ENCODE results near the gene C3orf62. TPM values are rescaled to one million over a fixed set of nuclear protein-coding genes. Genes with fewer than 3 reads are reported as not detected.

Gene C3orf62
- total RNA-seq, 2 donors from 2014 or later, result 5.4 to 15.0 TPM

- H3K27me3 ChIP-seq (replicated peaks; ENCODE audit: insufficient read depth), result no peaks in the 10 kb centered on the region
- TF ChIP-seq, protein P1, sequence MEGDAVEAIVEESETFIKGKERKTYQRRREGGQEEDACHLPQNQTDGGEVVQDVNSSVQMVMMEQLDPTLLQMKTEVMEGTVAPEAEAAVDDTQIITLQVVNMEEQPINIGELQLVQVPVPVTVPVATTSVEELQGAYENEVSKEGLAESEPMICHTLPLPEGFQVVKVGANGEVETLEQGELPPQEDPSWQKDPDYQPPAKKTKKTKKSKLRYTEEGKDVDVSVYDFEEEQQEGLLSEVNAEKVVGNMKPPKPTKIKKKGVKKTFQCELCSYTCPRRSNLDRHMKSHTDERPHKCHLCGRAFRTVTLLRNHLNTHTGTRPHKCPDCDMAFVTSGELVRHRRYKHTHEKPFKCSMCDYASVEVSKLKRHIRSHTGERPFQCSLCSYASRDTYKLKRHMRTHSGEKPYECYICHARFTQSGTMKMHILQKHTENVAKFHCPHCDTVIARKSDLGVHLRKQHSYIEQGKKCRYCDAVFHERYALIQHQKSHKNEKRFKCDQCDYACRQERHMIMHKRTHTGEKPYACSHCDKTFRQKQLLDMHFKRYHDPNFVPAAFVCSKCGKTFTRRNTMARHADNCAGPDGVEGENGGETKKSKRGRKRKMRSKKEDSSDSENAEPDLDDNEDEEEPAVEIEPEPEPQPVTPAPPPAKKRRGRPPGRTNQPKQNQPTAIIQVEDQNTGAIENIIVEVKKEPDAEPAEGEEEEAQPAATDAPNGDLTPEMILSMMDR (IDR thresholded peaks at IDR 0.05), result no peak
- H3K4me3 ChIP-seq, result no peak overlapping the region
- no peak for ATAC-seq (ENCODE audit: insufficient number of reproducible peaks, low FRiP score, low read depth)
- H3K9me3 ChIP-seq, result no peaks in the 10 kb centered on the region
- H3K36me3 ChIP-seq, result peaks cover 19% of the 10 kb centered on the region
- H3K27ac ChIP-seq, result peak overlapping the region; percentile 25 to 96
- H3K4me1 ChIP-seq (ENCODE audit: control insufficient read depth in 1 of 2, low read depth in 2 of 2), result peaks cover 9 to 33% of the 10 kb centered on the region in 2 donors
- DNase-seq (ENCODE audit: low spot score), result no peak
Observed at GRCh38 chr3:49279376-49279775, 2.3 kb upstream of the C3orf62 start.

DNA sequence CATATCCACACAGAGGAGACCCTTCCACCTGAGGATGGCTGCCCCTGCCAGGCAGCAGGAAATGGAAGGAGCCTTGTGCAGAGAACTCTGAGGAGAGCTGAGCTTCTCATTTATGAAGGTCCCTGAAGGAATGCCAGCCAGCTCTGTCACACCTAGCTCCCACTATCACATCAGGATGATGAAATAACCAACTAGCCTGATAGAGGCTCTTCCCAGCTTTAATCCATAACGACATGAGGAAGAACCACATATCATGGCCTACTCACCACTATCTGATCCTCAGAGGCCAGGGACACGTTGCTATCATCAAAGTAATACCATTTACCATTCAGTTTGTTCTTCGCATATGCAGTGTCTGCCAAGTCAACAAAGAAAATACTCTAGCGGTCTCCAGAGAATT is 1.5 kb upstream of the C3orf62 start:
- Histone ChIP-seq H3K36me3 (peaks cover 12% of the 10 kb centered on the region), H3K4me3 (no peak overlapping the region), H3K4me1 (ENCODE audit: control insufficient read depth in 1 of 2, low read depth in 2 of 2) (peaks cover 9 to 33% of the 10 kb centered on the region in 2 donors)

GRCh38 chr3:49277383-49277775 is 347 bp upstream of the C3orf62 start:
- Histone ChIP-seq H3K9me3 (no peaks in the 10 kb centered on the region), H3K36me3 (peaks cover 8% of the 10 kb centered on the region), H3K4me3 (peak overlapping the region; percentile 77), H3K4me1 (ENCODE audit: control insufficient read depth in 1 of 2, low read depth in 2 of 2) (peaks cover 9 to 33% of the 10 kb centered on the region in 2 donors), H3K27ac (peak overlapping the region; percentile 87 to 96), H3K27me3 (replicated peaks; ENCODE audit: insufficient read depth) (no peaks in the 10 kb centered on the region)
- DNase-seq (ENCODE audit: low spot score), result no peak
- TF ChIP-seq, protein P1 (IDR thresholded peaks at IDR 0.05), result no peak
- no peak for ATAC-seq (ENCODE audit: insufficient number of reproducible peaks, low FRiP score, low read depth)

More for the DNA sequence above, 1.5 kb upstream of the C3orf62 start:
- Histone ChIP-seq H3K27me3 (replicated peaks; ENCODE audit: insufficient read depth) (no peaks in the 10 kb centered on the region), H3K27ac (peak overlapping the region; percentile 87 to 96), H3K9me3 (no peaks in the 10 kb centered on the region)
- DNase-seq (ENCODE audit: low spot score) (no peak), ATAC-seq (ENCODE audit: insufficient number of reproducible peaks, low FRiP score, low read depth) (no peak)
- TF ChIP-seq, protein P1 (IDR thresholded peaks at IDR 0.05), result no peak

DNA sequence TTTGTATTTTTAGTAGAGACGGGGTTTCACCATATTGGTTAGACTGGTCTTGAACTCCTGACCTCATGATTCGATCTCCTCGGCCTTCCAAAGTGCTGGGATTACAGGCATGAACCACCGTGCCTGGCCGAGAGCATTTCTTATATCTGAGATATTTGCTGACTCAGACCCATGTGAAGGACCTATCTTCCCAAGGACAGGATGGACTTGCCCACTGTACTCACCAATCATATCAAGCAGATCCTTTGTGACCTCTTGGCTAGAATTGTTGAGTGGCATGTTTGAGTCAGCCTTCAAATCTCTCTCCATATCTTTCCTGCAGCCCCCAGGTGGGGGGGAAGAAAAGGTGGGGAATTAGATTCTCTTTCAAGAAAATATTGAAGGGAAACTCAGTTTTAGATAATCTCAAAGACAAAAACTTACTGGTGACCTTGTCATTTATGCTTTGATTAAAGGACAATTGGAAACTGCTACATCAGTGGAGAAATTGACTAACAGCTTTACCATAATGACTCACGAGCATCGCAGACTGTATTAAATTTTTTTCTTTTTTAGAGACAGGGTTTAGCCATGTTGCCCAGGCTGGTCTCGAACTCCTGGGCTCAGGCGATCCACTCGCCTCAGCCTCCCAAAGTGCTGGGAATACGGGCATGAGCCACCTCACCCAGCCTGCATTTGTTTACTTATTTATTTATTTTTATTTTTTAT is 3.1 kb downstream of the C3orf62 start:
- H3K36me3 ChIP-seq, result no peaks in the 10 kb centered on the region
- no peak overlapping the region for H3K27ac ChIP-seq
- H3K4me1 ChIP-seq (ENCODE audit: control insufficient read depth in 1 of 2, low read depth in 2 of 2), result peaks cover 9 to 31% of the 10 kb centered on the region in 2 donors

GRCh38 chr3:49271047-49271446 is 6.0 kb downstream of the C3orf62 start:
- Histone ChIP-seq H3K4me3 (no peak overlapping the region), H3K36me3 (no peaks in the 10 kb centered on the region), H3K27ac (no peak overlapping the region), H3K4me1 (ENCODE audit: control insufficient read depth in 1 of 2, low read depth in 2 of 2) (peaks cover under 1 to 18% of the 10 kb centered on the region in 2 donors), H3K27me3 (replicated peaks; ENCODE audit: insufficient read depth) (no peaks in the 10 kb centered on the region), H3K9me3 (no peaks in the 10 kb centered on the region)
- no peak for ATAC-seq (ENCODE audit: insufficient number of reproducible peaks, low FRiP score, low read depth)
- TF ChIP-seq, protein P1 (IDR thresholded peaks at IDR 0.05), result no peak
- DNase-seq (ENCODE audit: low spot score), result no peak

More for the DNA sequence above, 3.1 kb downstream of the C3orf62 start:
- TF ChIP-seq, protein P1 (IDR thresholded peaks at IDR 0.05), result no peak
- Histone ChIP-seq H3K4me3 (no peak overlapping the region), H3K9me3 (no peaks in the 10 kb centered on the region), H3K27me3 (replicated peaks; ENCODE audit: insufficient read depth) (no peaks in the 10 kb centered on the region)
- no peak for ATAC-seq (ENCODE audit: insufficient number of reproducible peaks, low FRiP score, low read depth)
- no peak for DNase-seq (ENCODE audit: low spot score)

All from thoracic aorta (tissue), 2 donors.